BE2C (cell line): ENCODE measurements around the gene DELE1.

Source experiments
- DNase-seq: peaks from one replicate; pipeline ENCODE4 v3.0.0-alpha.2; 2020
- H3K27me3 ChIP-seq: fragments of 250-450 bp; sonication (Bioruptor Pico); 2 replicates; pipeline ENCODE4 v1.5.1; 2020; ENCODE audit warnings: mild to moderate bottlenecking
- H3K36me3 ChIP-seq: fragments of 250-450 bp; sonication (Bioruptor Pico); 2 replicates; pipeline ENCODE4 v1.5.1; 2020; ENCODE audit warnings: mild to moderate bottlenecking
- H3K4me1 ChIP-seq: fragments of 250-450 bp; sonication (Bioruptor Pico); 2 replicates; pipeline ENCODE4 v1.5.1; 2020
- H3K4me3 ChIP-seq: 2 replicates; pipeline ENCODE4 v1.5.1; 2011; ENCODE audit warnings: low read depth, low read length
- H3K9me3 ChIP-seq: fragments of 250-450 bp; sonication (Bioruptor Pico); 2 replicates; pipeline ENCODE4 v1.5.1; 2020
- CTCF ChIP-seq: IDR thresholded peaks from 2 replicates; pipeline ENCODE4 v1.5.1; 2012; ENCODE audit warnings: mild to moderate bottlenecking, low read depth, low read length

DELE1 gene

GRCh38 chr5:141929398-141930058 is 5.9 kb downstream of the DELE1 start:
- H3K9me3 ChIP-seq = no peaks in the 10 kb centered on the region
- no peak overlapping the region for H3K4me3 ChIP-seq
- DNase-seq = no peak
- no peaks in the 10 kb centered on the region for H3K27me3 ChIP-seq
- peaks cover 61% of the 10 kb centered on the region for H3K36me3 ChIP-seq
- H3K4me1 ChIP-seq = peaks cover 10% of the 10 kb centered on the region
- no peak for TF ChIP-seq CTCF

GRCh38 chr5:141931694-141932093 is 8.0 kb downstream of the DELE1 start:
- H3K27me3 ChIP-seq = no peaks in the 10 kb centered on the region
- H3K4me3 ChIP-seq = no peak overlapping the region
- TF ChIP-seq CTCF = no peak
- DNase-seq = no peak
- peaks cover 10% of the 10 kb centered on the region for H3K4me1 ChIP-seq
- H3K9me3 ChIP-seq = no peaks in the 10 kb centered on the region
- H3K36me3 ChIP-seq = peaks cover 50% of the 10 kb centered on the region

- Histone ChIP-seq H3K27me3 (no peaks in the 10 kb centered on the region), H3K9me3 (no peaks in the 10 kb centered on the region), H3K4me1 (peaks cover 10% of the 10 kb centered on the region), H3K4me3 (no peak overlapping the region), H3K36me3 (peaks cover 47% of the 10 kb centered on the region)
- no peak for TF ChIP-seq CTCF
- DNase-seq = peak; percentile 26
Measured at GRCh38 chr5:141933151-141933550, 9.5 kb downstream of the DELE1 start.

GRCh38 chr5:141934099-141934844 is 10.6 kb downstream of the DELE1 start:
- Histone ChIP-seq H3K4me3 (no peak overlapping the region), H3K9me3 (no peaks in the 10 kb centered on the region), H3K36me3 (peaks cover 42% of the 10 kb centered on the region), H3K27me3 (no peaks in the 10 kb centered on the region), H3K4me1 (peaks cover 10% of the 10 kb centered on the region)
- peak; percentile 93 for DNase-seq
- peak; percentile 76 for TF ChIP-seq CTCF

GRCh38 chr5:141935538-141935937 is 11.9 kb downstream of the DELE1 start:
- Histone ChIP-seq H3K4me1 (peaks cover 10% of the 10 kb centered on the region), H3K9me3 (no peaks in the 10 kb centered on the region), H3K36me3 (peaks cover 34% of the 10 kb centered on the region), H3K4me3 (no peak overlapping the region), H3K27me3 (no peaks in the 10 kb centered on the region)
- no peak for DNase-seq
- no peak for TF ChIP-seq CTCF

GRCh38 chr5:141940695-141941271 is 17.1 kb downstream of the DELE1 start:
- Histone ChIP-seq H3K36me3 (peaks cover 22% of the 10 kb centered on the region), H3K4me3 (no peak overlapping the region), H3K4me1 (peaks cover 22% of the 10 kb centered on the region), H3K27me3 (no peaks in the 10 kb centered on the region), H3K9me3 (no peaks in the 10 kb centered on the region)
- peak; percentile 27; the same call in 1 of the 2 replicates for TF ChIP-seq CTCF
- DNase-seq = no peak
